K562 (cell line): ENCODE results near the gene PHF20. TPM values are rescaled to one million over a fixed set of nuclear protein-coding genes. Genes with fewer than 3 reads are reported as not detected.

Source experiments
- ARID2 ChIP-seq: fragments of 450-650 bp; IDR thresholded peaks from 2 replicates; pipeline ENCODE4 v1.6.1; 2017; ENCODE audit warnings: antibody characterized with exemption, mild to moderate bottlenecking
- BHLHE40 ChIP-seq: IDR thresholded peaks from 2 replicates; pipeline ENCODE4 v1.6.1; 2011; ENCODE audit warnings: low read length, improper control_type of control experiment
- CTCF ChIP-seq, 3 experiments: IDR thresholded peaks in 2 of 3; conservative IDR thresholded peaks in 1 of 3; 2 replicates each; pipeline ENCODE4 v1.5.1; 2011 to 2012; ENCODE audit warnings: low read length in 3 of 3, mild to moderate bottlenecking in 3 of 3, control low read depth in 2 of 3, improper control_type of control experiment in 1 of 3, inconsistent platforms in 1 of 3, low read depth in 1 of 3, mixed read lengths in 1 of 3, moderate library complexity in 1 of 3; ENCODE audit not compliant: insufficient read depth in 2 of 3
- EGR1 ChIP-seq: fragments of 450-650 bp; conservative IDR thresholded peaks from 2 replicates; pipeline ENCODE4 v1.6.1; 2017; ENCODE audit warnings: mild to moderate bottlenecking
- EWSR1 ChIP-seq: fragments of 450-650 bp; IDR thresholded peaks from 2 replicates; pipeline ENCODE4 v1.6.1; 2018; ENCODE audit warnings: borderline replicate concordance, mild to moderate bottlenecking, low read depth, moderate library complexity; ENCODE audit not compliant: partially characterized antibody
- HDAC3 ChIP-seq: fragments of 450-650 bp; IDR thresholded peaks from 2 replicates; pipeline ENCODE4 v1.6.1; 2018; ENCODE audit warnings: borderline replicate concordance, mild to moderate bottlenecking, moderate library complexity; ENCODE audit not compliant: partially characterized antibody
- IRF2 ChIP-seq: sonication (generic); formaldehyde crosslinking; IDR thresholded peaks from 2 replicates; pipeline ENCODE4 v1.8.1; 2022; ENCODE audit warnings: mild to moderate bottlenecking, missing genetic modification reagents
- MTA2 ChIP-seq: fragments of 450-650 bp; IDR thresholded peaks from 2 replicates; pipeline ENCODE4 v1.6.1; 2016; ENCODE audit warnings: low read depth
- MYBL2 ChIP-seq, 2 experiments: fragments of 450-650 bp in 1 of 2; sonication (generic) in 1 of 2; formaldehyde crosslinking in 1 of 2; IDR thresholded peaks; 2 replicates each; pipeline versions ENCODE4 v1.6.1 to v1.8.1; 2017 to 2022; ENCODE audit warnings: borderline replicate concordance in 1 of 2, inconsistent platforms in 1 of 2, low read depth in 1 of 2, mild to moderate bottlenecking in 1 of 2, missing genetic modification reagents in 1 of 2, moderate library complexity in 1 of 2
- RBM14 ChIP-seq: fragments of 200-400 bp; formaldehyde crosslinking; IDR thresholded peaks from 2 replicates; pipeline ENCODE4 v1.6.1; 2018; ENCODE audit warnings: low read depth, mild to moderate bottlenecking, low read length, moderate library complexity, borderline replicate concordance; ENCODE audit not compliant: insufficient read depth
- SMAD3 ChIP-seq: fragments of 450-650 bp; formaldehyde crosslinking; conservative IDR thresholded peaks from 2 replicates; pipeline ENCODE4 v1.4.0; 2020; ENCODE audit warnings: mild to moderate bottlenecking
- ZBTB26 ChIP-seq: fragments of 450-650 bp; formaldehyde crosslinking; IDR thresholded peaks from 2 replicates; pipeline ENCODE4 v1.4.0; 2022; ENCODE audit warnings: missing genetic modification characterization
- ZKSCAN1 ChIP-seq: fragments of 150-350 bp; IDR thresholded peaks from 2 replicates; pipeline ENCODE4 v1.6.1; 2016; ENCODE audit warnings: low read depth, low read length
- ZNF143 ChIP-seq: sonication (generic); formaldehyde crosslinking; IDR thresholded peaks from 2 replicates; pipeline ENCODE4 v1.9.0; 2022; ENCODE audit warnings: mild to moderate bottlenecking, missing genetic modification reagents
- ZNF318 ChIP-seq, 2 experiments: fragments of 450-650 bp; IDR thresholded peaks; 2 replicates each; pipeline ENCODE4 v1.6.1; 2016; ENCODE audit warnings: mild to moderate bottlenecking in 2 of 2, borderline replicate concordance in 1 of 2, low read depth in 1 of 2, moderate library complexity in 1 of 2
- polyA plus RNA-seq, 8 experiments: library from polyadenylated mRNA; depleted of rRNA in 4 of 8; stranded (reverse) in 5 of 8; unstranded in 3 of 8; fragments of >200 nt; fragmentation: Nextera tagmentation in 2 of 8; fragmentation: Illumina TruSeq in 1 of 8; extraction: Ambion mirVana in 2 of 8; extraction: Trizol in 1 of 8; gene quantifications; 2 replicates each; pipeline versions ENCODE4 v1.2.1 to v1.2.3, GENCODE V29; 2011 to 2014; ENCODE audit warnings: inconsistent platforms in 1 of 8, missing spikeins in 1 of 8
- total RNA-seq, 7 experiments: library from RNA; depleted of rRNA in 6 of 7; stranded (reverse); fragments of >200 nt in 6 of 7; fragmentation: Illumina TruSeq in 2 of 7; extraction: Trizol in 2 of 7; gene quantifications; 2 replicates each; pipeline versions ENCODE4 v1.2.1 to v1.2.3, GENCODE V29; 2011 to 2021; ENCODE audit warnings: low replicate concordance in 1 of 7

The PHF20 gene
- total and polyA plus RNA-seq, 9 of the 15 experiments (the other 6 are each of a cell fraction or from before 2014, with no cell fraction given), result 49.9 to 196 (median 70.7) TPM

- TF ChIP-seq MYBL2 (IDR thresholded peaks at IDR 0.05; ENCODE audit: low read depth) (no peak), MYBL2 (CRISPR knock-in tag; IDR thresholded peaks at IDR 0.05; ENCODE audit: borderline replicate concordance) (no peak), HDAC3 (no peak), IRF2 (CRISPR knock-in tag) (no peak), RBM14 (no peak), CTCF (IDR thresholded peaks at IDR 0.05 in 2 of 3, conservative IDR thresholded peaks at IDR 0.05 in 1 of 3; ENCODE audit: insufficient read depth in 2 of 3, low read depth in 1 of 3, low read length in 3 of 3) (peak; percentile 91 to 96 (median 93)), ZBTB26 (CRISPR knock-in tag) (no peak), ARID2 (peak; percentile 68; the same call in 1 of the 2 replicates), ZNF143 (no peak), ZNF318 (IDR thresholded peaks at IDR 0.05; ENCODE audit: borderline replicate concordance in 1 of 2, low read depth in 1 of 2) (no peak), MTA2 (no peak), BHLHE40 (peak; percentile 18; the same call in 1 of the 2 replicates), ZKSCAN1 (no peak), EGR1 (no peak), SMAD3 (CRISPR knock-in tag) (no peak), EWSR1 (no peak)
Observed at GRCh38 chr20:35994994-35995453, 223.2 kb downstream of the PHF20 start (continued).
